ENCODE data around the gene STXBP1.
A peak's percentile ranks its signal among the peaks of the same experiment; 100 is the strongest.
"Not testable (repeated sequence)": the region's sequence is repeated elsewhere in the genome, so short reads cannot be mapped to it uniquely, and the experiment has no call there.

The STXBP1 gene

GRCh38 chr9:127612939-127613582, 984 bp downstream of the STXBP1 start:
- Histone ChIP-seq H3K9me3 (ENCODE audit: control insufficient read depth, insufficient read depth, low read length) (no peaks in the 10 kb centered on the region), H3K36me3 (ENCODE audit: control insufficient read depth, low read length) (no peaks in the 10 kb centered on the region), H3K4me1 (ENCODE audit: control insufficient read depth, low read length) (peaks cover 20% of the 10 kb centered on the region), H4K20me1 (ENCODE audit: control insufficient read depth, insufficient read depth, low read depth, low read length) (no peaks in the 10 kb centered on the region; the same call in 1 of the 2 replicates), H3K27me3 (ENCODE audit: control insufficient read depth, low read length) (peaks cover 27% of the 10 kb centered on the region), H3K4me2 (ENCODE audit: low read length) (peak overlapping the region; percentile 77), H3K4me3 (ENCODE audit: low read length) (peak overlapping the region; percentile 83), H3K79me2 (ENCODE audit: control insufficient read depth, low read length) (peaks cover 6% of the 10 kb centered on the region; the same call in 1 of the 2 replicates), H3K9me2 (replicated peaks; ENCODE audit: control insufficient read depth, low read length) (no peaks in the 10 kb centered on the region), H3F3A (ENCODE audit: control insufficient read depth, insufficient read depth) (no peaks in the 10 kb centered on the region), H3K27ac (ENCODE audit: low read depth, low read length) (no peak overlapping the region)
- TF ChIP-seq CTCF (IDR thresholded peaks at IDR 0.05; ENCODE audit: low read depth, low read length, poor library complexity, severe bottlenecking) (no peak), EZH2phosphoT487 (IDR thresholded peaks at IDR 0.05; ENCODE audit: borderline replicate concordance, low read length) (no peak)

- H3K9me2 ChIP-seq (replicated peaks; ENCODE audit: control insufficient read depth, low read length) = no peaks in the 10 kb centered on the region
- no peak overlapping the region for H3K27ac ChIP-seq (ENCODE audit: low read depth, low read length)
- H3F3A ChIP-seq (ENCODE audit: control insufficient read depth, insufficient read depth) = no peaks in the 10 kb centered on the region
- peaks cover 16% of the 10 kb centered on the region for H3K4me1 ChIP-seq (ENCODE audit: control insufficient read depth, low read length)
- H4K20me1 ChIP-seq (ENCODE audit: control insufficient read depth, insufficient read depth, low read depth, low read length) = no peaks in the 10 kb centered on the region; the same call in 1 of the 2 replicates
- peak overlapping the region; percentile 83; the same call in 1 of the 2 replicates for H3K4me3 ChIP-seq (ENCODE audit: low read length)
- H3K9me3 ChIP-seq (ENCODE audit: control insufficient read depth, insufficient read depth, low read length) = no peaks in the 10 kb centered on the region
- H3K36me3 ChIP-seq (ENCODE audit: control insufficient read depth, low read length) = no peaks in the 10 kb centered on the region
- peaks cover 6% of the 10 kb centered on the region; the same call in 1 of the 2 replicates for H3K79me2 ChIP-seq (ENCODE audit: control insufficient read depth, low read length)
- peaks cover 22% of the 10 kb centered on the region for H3K27me3 ChIP-seq (ENCODE audit: control insufficient read depth, low read length)
- TF ChIP-seq CTCF (IDR thresholded peaks at IDR 0.05; ENCODE audit: low read depth, low read length, poor library complexity, severe bottlenecking) = no peak
- no peak for TF ChIP-seq EZH2phosphoT487 (IDR thresholded peaks at IDR 0.05; ENCODE audit: borderline replicate concordance, low read length)
- H3K4me2 ChIP-seq (ENCODE audit: low read length) = peak overlapping the region; percentile 77
These were observed 1.5 kb downstream of the STXBP1 start for GRCh38 chr9:127613583-127613954.

- no peaks in the 10 kb centered on the region for H3K9me3 ChIP-seq (ENCODE audit: control insufficient read depth, insufficient read depth, low read length)
- H3K9me2 ChIP-seq (replicated peaks; ENCODE audit: control insufficient read depth, low read length) = no peaks in the 10 kb centered on the region
- no peaks in the 10 kb centered on the region; the same call in 1 of the 2 replicates for H4K20me1 ChIP-seq (ENCODE audit: control insufficient read depth, insufficient read depth, low read depth, low read length)
- no peak overlapping the region for H3K27ac ChIP-seq (ENCODE audit: low read depth, low read length)
- H3F3A ChIP-seq (ENCODE audit: control insufficient read depth, insufficient read depth) = no peaks in the 10 kb centered on the region
- TF ChIP-seq CTCF (IDR thresholded peaks at IDR 0.05; ENCODE audit: low read depth, low read length, poor library complexity, severe bottlenecking) (no peak), EZH2phosphoT487 (IDR thresholded peaks at IDR 0.05; ENCODE audit: borderline replicate concordance, low read length) (no peak)
- H3K4me2 ChIP-seq (ENCODE audit: low read length) = no peak overlapping the region
- H3K79me2 ChIP-seq (ENCODE audit: control insufficient read depth, low read length) = peaks cover 6% of the 10 kb centered on the region; the same call in 1 of the 2 replicates
- peaks cover 12% of the 10 kb centered on the region for H3K4me1 ChIP-seq (ENCODE audit: control insufficient read depth, low read length)
- H3K36me3 ChIP-seq (ENCODE audit: control insufficient read depth, low read length) = no peaks in the 10 kb centered on the region
- H3K4me3 ChIP-seq (ENCODE audit: low read length) = no peak overlapping the region
- H3K27me3 ChIP-seq (ENCODE audit: control insufficient read depth, low read length) = peaks cover 17% of the 10 kb centered on the region
These were observed 2.9 kb downstream of the STXBP1 start for GRCh38 chr9:127614961-127615360.

GRCh38 chr9:127621339-127621970, 9.4 kb downstream of the STXBP1 start:
- H3K79me2 ChIP-seq (ENCODE audit: control insufficient read depth, low read length); H3K9me2 ChIP-seq (replicated peaks; ENCODE audit: control insufficient read depth, low read length); H3F3A ChIP-seq (ENCODE audit: control insufficient read depth, insufficient read depth); H3K27me3 ChIP-seq (ENCODE audit: control insufficient read depth, low read length); H4K20me1 ChIP-seq (ENCODE audit: control insufficient read depth, insufficient read depth, low read depth, low read length); H3K4me1 ChIP-seq (ENCODE audit: control insufficient read depth, low read length); H3K9me3 ChIP-seq (ENCODE audit: control insufficient read depth, insufficient read depth, low read length); H3K4me2 ChIP-seq (ENCODE audit: low read length); H3K36me3 ChIP-seq (ENCODE audit: control insufficient read depth, low read length); H3K27ac ChIP-seq (ENCODE audit: low read depth, low read length); H3K4me3 ChIP-seq (ENCODE audit: low read length): not testable (repeated sequence)
